Measurements from ENCODE around the gene CEP170.
A peak's percentile ranks its signal among the peaks of the same experiment; 100 is the strongest.

Gene CEP170

GRCh38 chr1:243287652-243288051 lies 32.6 kb upstream of the CEP170 start:
- H3K4me2 ChIP-seq (ENCODE audit: low read length): peak overlapping the region; percentile 50
- TF ChIP-seq EZH2phosphoT487 (IDR thresholded peaks at IDR 0.05; ENCODE audit: low read depth) (no peak), CTCF (IDR thresholded peaks at IDR 0.05; ENCODE audit: low read depth, low read length) (no peak)
- no peaks in the 10 kb centered on the region for H3K27me3 ChIP-seq (ENCODE audit: low read depth, low read length)
- no peaks in the 10 kb centered on the region for H3K79me2 ChIP-seq (ENCODE audit: low read length)
- peaks cover 34% of the 10 kb centered on the region for H3K36me3 ChIP-seq (replicated peaks; ENCODE audit: low read depth, low read length)
- peaks cover 3% of the 10 kb centered on the region; the same call in 1 of the 2 replicates for H3K9me3 ChIP-seq (ENCODE audit: insufficient read depth, low read length)
- H3K9ac ChIP-seq (ENCODE audit: low read length): no peak overlapping the region; the same call in 1 of the 2 replicates
- peak overlapping the region; percentile 7; the same call in 1 of the 2 replicates for H3K4me3 ChIP-seq (ENCODE audit: low read length)
- H3K4me1 ChIP-seq (ENCODE audit: low read length): peaks cover 46% of the 10 kb centered on the region
- H3K27ac ChIP-seq (ENCODE audit: low read length): peak overlapping the region; percentile 68
- H4K20me1 ChIP-seq (ENCODE audit: insufficient read depth, low read length): no peaks in the 10 kb centered on the region
- H2AFZ ChIP-seq (ENCODE audit: low read depth, low read length): no peak overlapping the region

- peak overlapping the region; percentile 20; the same call in 1 of the 2 replicates for H3K27ac ChIP-seq (ENCODE audit: low read length)
- H3K27me3 ChIP-seq (ENCODE audit: low read depth, low read length): no peaks in the 10 kb centered on the region
- H2AFZ ChIP-seq (ENCODE audit: low read depth, low read length): no peak overlapping the region
- peaks cover 46% of the 10 kb centered on the region for H3K4me1 ChIP-seq (ENCODE audit: low read length)
- no peaks in the 10 kb centered on the region for H3K9me3 ChIP-seq (ENCODE audit: insufficient read depth, low read length)
- H3K9ac ChIP-seq (ENCODE audit: low read length): no peak overlapping the region
- H3K4me2 ChIP-seq (ENCODE audit: low read length): peak overlapping the region; percentile 50
- H3K79me2 ChIP-seq (ENCODE audit: low read length): no peaks in the 10 kb centered on the region
- H3K36me3 ChIP-seq (replicated peaks; ENCODE audit: low read depth, low read length): peaks cover 30% of the 10 kb centered on the region
- no peaks in the 10 kb centered on the region for H4K20me1 ChIP-seq (ENCODE audit: insufficient read depth, low read length)
- TF ChIP-seq EZH2phosphoT487 (IDR thresholded peaks at IDR 0.05; ENCODE audit: low read depth) (no peak), CTCF (IDR thresholded peaks at IDR 0.05; ENCODE audit: low read depth, low read length) (no peak)
- H3K4me3 ChIP-seq (ENCODE audit: low read length): no peak overlapping the region
Measured at GRCh38 chr1:243287123-243287460, 32.0 kb upstream of the CEP170 start.

- peaks cover 31% of the 10 kb centered on the region for H3K36me3 ChIP-seq (replicated peaks; ENCODE audit: low read depth, low read length)
- H3K4me1 ChIP-seq (ENCODE audit: low read length): peaks cover 46% of the 10 kb centered on the region
- no peaks in the 10 kb centered on the region for H4K20me1 ChIP-seq (ENCODE audit: insufficient read depth, low read length)
- H3K4me2 ChIP-seq (ENCODE audit: low read length): peak overlapping the region; percentile 50; the same call in 1 of the 2 replicates
- TF ChIP-seq CTCF (IDR thresholded peaks at IDR 0.05; ENCODE audit: low read depth, low read length): no peak
- TF ChIP-seq EZH2phosphoT487 (IDR thresholded peaks at IDR 0.05; ENCODE audit: low read depth): no peak
- no peak overlapping the region for H3K9ac ChIP-seq (ENCODE audit: low read length)
- no peaks in the 10 kb centered on the region for H3K27me3 ChIP-seq (ENCODE audit: low read depth, low read length)
- H3K4me3 ChIP-seq (ENCODE audit: low read length): no peak overlapping the region
- H3K27ac ChIP-seq (ENCODE audit: low read length): no peak overlapping the region
- H3K79me2 ChIP-seq (ENCODE audit: low read length): no peaks in the 10 kb centered on the region
- no peak overlapping the region for H2AFZ ChIP-seq (ENCODE audit: low read depth, low read length)
- H3K9me3 ChIP-seq (ENCODE audit: insufficient read depth, low read length): no peaks in the 10 kb centered on the region
Measured at GRCh38 chr1:243286409-243287122, 31.5 kb upstream of the CEP170 start.

GRCh38 chr1:243281672-243282071 lies 26.6 kb upstream of the CEP170 start:
- Histone ChIP-seq H3K36me3 (replicated peaks; ENCODE audit: low read depth, low read length) (peaks cover 22% of the 10 kb centered on the region), H3K4me2 (ENCODE audit: low read length) (no peak overlapping the region), H4K20me1 (ENCODE audit: insufficient read depth, low read length) (no peaks in the 10 kb centered on the region), H3K9ac (ENCODE audit: low read length) (no peak overlapping the region), H2AFZ (ENCODE audit: low read depth, low read length) (no peak overlapping the region), H3K4me1 (ENCODE audit: low read length) (peaks cover 27% of the 10 kb centered on the region), H3K27me3 (ENCODE audit: low read depth, low read length) (no peaks in the 10 kb centered on the region), H3K9me3 (ENCODE audit: insufficient read depth, low read length) (no peaks in the 10 kb centered on the region), H3K79me2 (ENCODE audit: low read length) (no peaks in the 10 kb centered on the region), H3K27ac (ENCODE audit: low read length) (no peak overlapping the region), H3K4me3 (ENCODE audit: low read length) (no peak overlapping the region)
- TF ChIP-seq CTCF (IDR thresholded peaks at IDR 0.05; ENCODE audit: low read depth, low read length): no peak
- TF ChIP-seq EZH2phosphoT487 (IDR thresholded peaks at IDR 0.05; ENCODE audit: low read depth): no peak
